ENCODE results near the gene RXFP1.

DNA sequence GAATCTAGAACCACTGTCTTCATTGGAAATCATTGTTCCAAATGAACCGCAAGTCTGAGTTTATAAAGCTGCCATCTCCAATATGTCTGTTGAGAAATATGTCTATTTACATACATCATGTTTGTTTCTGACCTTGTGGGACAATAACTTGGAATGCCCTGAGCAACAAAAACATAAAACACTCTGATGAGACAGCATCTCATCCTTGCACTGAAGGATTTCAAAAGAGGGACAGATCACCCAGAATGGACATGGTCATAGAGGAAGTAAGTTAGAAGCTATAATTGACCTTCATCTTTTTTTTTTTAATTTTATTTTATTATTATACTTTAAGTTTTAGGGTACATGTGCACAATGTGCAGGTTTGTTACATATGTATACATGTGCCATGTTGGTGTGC, 22.5 kb downstream of the RXFP1 start:
- no peak for TF ChIP-seq POLR2AphosphoS5 (IDR thresholded peaks at IDR 0.05; ENCODE audit: borderline replicate concordance, low read depth, low read length)
- TF ChIP-seq FOXP2 (optimal IDR thresholded peaks at IDR 0.05; ENCODE audit: control extremely low read depth, extremely low read length, insufficient read depth), result no peak
